HEK293 (cell line): ENCODE measurements around the gene NFKBIZ.

Source experiments
- CTCF ChIA-PET: fragments of 350-600 bp; formaldehyde crosslinking; extraction: SDS; loops from one replicate; lab custom pipeline; 2021; ENCODE audit warnings: antibody characterized with exemption; lab: Yijun Ruan, JAX
- POLR2A ChIA-PET: fragments of 300-600 bp; formaldehyde crosslinking; extraction: SDS; loops from one replicate; lab custom pipeline; 2020; ENCODE audit warnings: antibody characterized with exemption, inconsistent platforms; lab: Yijun Ruan, JAX
- H3K27ac ChIP-seq: fragments of 200-500 bp; sonication (Bioruptor generic); 2 replicates; pipeline ENCODE4 v1.5.1; 2014; ENCODE audit warnings: low read depth, low read length, control low read depth, inconsistent platforms; ENCODE audit errors: extremely low read depth
- H3K36me3 ChIP-seq, 2 experiments: fragments of 200-500 bp in 1 of 2; sonication (Bioruptor generic) in 1 of 2; 1 replicate in 1 of 2; 2 replicates in 1 of 2; pipeline ENCODE4 v1.5.1; 2014 to 2017; ENCODE audit warnings: inconsistent platforms in 2 of 2, low read length in 2 of 2; ENCODE audit not compliant: control insufficient read depth in 2 of 2, insufficient read depth in 1 of 2
- H3K4me1 ChIP-seq: fragments of 200-500 bp; sonication (Bioruptor generic); 2 replicates; pipeline ENCODE4 v1.5.1; 2014; ENCODE audit warnings: mild to moderate bottlenecking, low read length, inconsistent platforms; ENCODE audit not compliant: control insufficient read depth, insufficient read depth
- H3K4me3 ChIP-seq: 2 replicates; pipeline ENCODE4 v1.5.1; 2011; ENCODE audit warnings: low read depth, mild to moderate bottlenecking, control low read depth, low read length, moderate library complexity
- H3K9me3 ChIP-seq: fragments of 200-500 bp; sonication (Bioruptor generic); 2 replicates; pipeline ENCODE4 v1.5.1; 2014; ENCODE audit warnings: low read depth, low read length, inconsistent platforms; ENCODE audit not compliant: control insufficient read depth, insufficient read depth
- FEZF1 ChIP-seq: fragments of 450-650 bp; formaldehyde crosslinking; IDR thresholded peaks from 2 replicates; pipeline ENCODE4 v1.5.1; 2016; ENCODE audit warnings: missing biosample characterization, missing genetic modification characterization
- MZF1 ChIP-seq: fragments of 450-650 bp; formaldehyde crosslinking; IDR thresholded peaks from 2 replicates; pipeline ENCODE4 v1.5.1; 2017; ENCODE audit warnings: missing biosample characterization, missing genetic modification characterization, borderline replicate concordance
- TSHZ1 ChIP-seq: fragments of 450-650 bp; formaldehyde crosslinking; IDR thresholded peaks from 2 replicates; pipeline ENCODE4 v1.5.1; 2016; ENCODE audit warnings: missing biosample characterization, missing genetic modification characterization, borderline replicate concordance
- YY2 ChIP-seq: fragments of 450-650 bp; formaldehyde crosslinking; IDR thresholded peaks from 2 replicates; pipeline ENCODE4 v1.5.1; 2016; ENCODE audit warnings: missing biosample characterization, missing genetic modification characterization
- ZFP41 ChIP-seq: fragments of 450-650 bp; formaldehyde crosslinking; IDR thresholded peaks from 2 replicates; pipeline ENCODE4 v1.5.1; 2016; ENCODE audit warnings: missing biosample characterization, missing genetic modification characterization, borderline replicate concordance
- ZNF155 ChIP-seq: fragments of 450-650 bp; formaldehyde crosslinking; IDR thresholded peaks from 2 replicates; pipeline ENCODE4 v1.5.1; 2016; ENCODE audit warnings: missing biosample characterization, missing genetic modification characterization
- ZNF221 ChIP-seq: fragments of 450-650 bp; formaldehyde crosslinking; IDR thresholded peaks from 2 replicates; pipeline ENCODE4 v1.5.1; 2017; ENCODE audit warnings: missing biosample characterization, missing genetic modification characterization, borderline replicate concordance
- ZNF248 ChIP-seq: fragments of 450-650 bp; formaldehyde crosslinking; IDR thresholded peaks from 2 replicates; pipeline ENCODE4 v1.5.1; 2017; ENCODE audit warnings: missing biosample characterization, missing genetic modification characterization
- ZNF514 ChIP-seq: fragments of 450-650 bp; formaldehyde crosslinking; IDR thresholded peaks from 2 replicates; pipeline ENCODE4 v1.5.1; 2016; ENCODE audit warnings: missing biosample characterization, missing genetic modification characterization
- ZNF548 ChIP-seq: fragments of 450-650 bp; formaldehyde crosslinking; IDR thresholded peaks from 2 replicates; pipeline ENCODE4 v1.5.1; 2016; ENCODE audit warnings: missing biosample characterization, missing genetic modification characterization
- ZNF558 ChIP-seq: fragments of 450-650 bp; formaldehyde crosslinking; IDR thresholded peaks from 2 replicates; pipeline ENCODE4 v1.5.1; 2016; ENCODE audit warnings: missing biosample characterization, missing genetic modification characterization
- ZNF571 ChIP-seq: fragments of 450-650 bp; formaldehyde crosslinking; IDR thresholded peaks from 2 replicates; pipeline ENCODE4 v1.5.0; 2017; ENCODE audit warnings: missing biosample characterization, missing genetic modification characterization
- ZNF596 ChIP-seq: fragments of 450-650 bp; IDR thresholded peaks from 2 replicates; pipeline ENCODE4 v1.5.0; 2018; ENCODE audit warnings: missing biosample characterization, mild to moderate bottlenecking, missing genetic modification characterization, moderate library complexity
- ZNF660 ChIP-seq: fragments of 450-650 bp; IDR thresholded peaks from 2 replicates; pipeline ENCODE4 v1.5.1; 2018; ENCODE audit warnings: missing biosample characterization, mild to moderate bottlenecking, missing genetic modification characterization
- ZNF791 ChIP-seq: fragments of 450-650 bp; formaldehyde crosslinking; IDR thresholded peaks from 2 replicates; pipeline ENCODE4 v1.5.1; 2016; ENCODE audit warnings: missing biosample characterization, missing genetic modification characterization
- TF ChIP-seq, protein P1 (sequence below): sonication (generic); formaldehyde crosslinking; IDR thresholded peaks from 2 replicates; pipeline ENCODE4 v1.8.1; 2022; ENCODE audit warnings: mild to moderate bottlenecking, moderate library complexity, missing genetic modification reagents
- TF ChIP-seq, protein P2 (sequence below): fragments of 450-650 bp; formaldehyde crosslinking; IDR thresholded peaks from 2 replicates; pipeline ENCODE4 v1.5.1; 2016; ENCODE audit warnings: missing biosample characterization, missing genetic modification characterization

NFKBIZ gene

GRCh38 chr3:101900316-101900715 lies 51.0 kb downstream of the NFKBIZ start:
- CTCF ChIA-PET, result interaction anchor here (0.6 to 0.7 kb wide), 2 partner anchors 210 to 330 kb away, joined by 3 to 5 read pairs; no protein-coding TSS in a partner anchor
- TF ChIP-seq ZNF548 (tag by site-specific recombination) (no peak), ZNF791 (tag by site-specific recombination) (no peak), FEZF1 (tag by site-specific recombination) (no peak), ZNF558 (tag by site-specific recombination) (no peak), ZFP41 (no peak), TSHZ1 (tag by site-specific recombination) (no peak)
- TF ChIP-seq, protein P1, sequence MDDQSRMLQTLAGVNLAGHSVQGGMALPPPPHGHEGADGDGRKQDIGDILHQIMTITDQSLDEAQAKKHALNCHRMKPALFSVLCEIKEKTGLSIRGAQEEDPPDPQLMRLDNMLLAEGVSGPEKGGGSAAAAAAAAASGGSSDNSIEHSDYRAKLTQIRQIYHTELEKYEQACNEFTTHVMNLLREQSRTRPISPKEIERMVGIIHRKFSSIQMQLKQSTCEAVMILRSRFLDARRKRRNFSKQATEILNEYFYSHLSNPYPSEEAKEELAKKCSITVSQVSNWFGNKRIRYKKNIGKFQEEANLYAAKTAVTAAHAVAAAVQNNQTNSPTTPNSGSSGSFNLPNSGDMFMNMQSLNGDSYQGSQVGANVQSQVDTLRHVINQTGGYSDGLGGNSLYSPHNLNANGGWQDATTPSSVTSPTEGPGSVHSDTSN (CRISPR knock-in tag), result no peak
- H3K4me1 ChIP-seq, result no peaks in the 10 kb centered on the region
- H3K27ac ChIP-seq, result no peak overlapping the region
- H3K4me3 ChIP-seq, result no peak overlapping the region
- no peaks in the 10 kb centered on the region for H3K9me3 ChIP-seq
- POLR2A ChIA-PET, result no interaction called here
- H3K36me3 ChIP-seq, result no peaks in the 10 kb centered on the region

GRCh38 chr3:101900736-101901135 lies 51.4 kb downstream of the NFKBIZ start:
- H3K9me3 ChIP-seq, result no peaks in the 10 kb centered on the region
- POLR2A ChIA-PET, result no interaction called here
- H3K4me1 ChIP-seq, result no peaks in the 10 kb centered on the region
- CTCF ChIA-PET, result interaction anchor here (0.6 to 0.7 kb wide), 2 partner anchors 210 to 329 kb away, joined by 3 to 5 read pairs; no protein-coding TSS in a partner anchor
- no peak overlapping the region for H3K4me3 ChIP-seq
- no peak overlapping the region for H3K27ac ChIP-seq
- TF ChIP-seq ZNF221, result no peak
- no peak for TF ChIP-seq ZNF660 (tag by site-specific recombination)
- TF ChIP-seq MZF1 (tag by site-specific recombination), result no peak
- TF ChIP-seq, protein P2, sequence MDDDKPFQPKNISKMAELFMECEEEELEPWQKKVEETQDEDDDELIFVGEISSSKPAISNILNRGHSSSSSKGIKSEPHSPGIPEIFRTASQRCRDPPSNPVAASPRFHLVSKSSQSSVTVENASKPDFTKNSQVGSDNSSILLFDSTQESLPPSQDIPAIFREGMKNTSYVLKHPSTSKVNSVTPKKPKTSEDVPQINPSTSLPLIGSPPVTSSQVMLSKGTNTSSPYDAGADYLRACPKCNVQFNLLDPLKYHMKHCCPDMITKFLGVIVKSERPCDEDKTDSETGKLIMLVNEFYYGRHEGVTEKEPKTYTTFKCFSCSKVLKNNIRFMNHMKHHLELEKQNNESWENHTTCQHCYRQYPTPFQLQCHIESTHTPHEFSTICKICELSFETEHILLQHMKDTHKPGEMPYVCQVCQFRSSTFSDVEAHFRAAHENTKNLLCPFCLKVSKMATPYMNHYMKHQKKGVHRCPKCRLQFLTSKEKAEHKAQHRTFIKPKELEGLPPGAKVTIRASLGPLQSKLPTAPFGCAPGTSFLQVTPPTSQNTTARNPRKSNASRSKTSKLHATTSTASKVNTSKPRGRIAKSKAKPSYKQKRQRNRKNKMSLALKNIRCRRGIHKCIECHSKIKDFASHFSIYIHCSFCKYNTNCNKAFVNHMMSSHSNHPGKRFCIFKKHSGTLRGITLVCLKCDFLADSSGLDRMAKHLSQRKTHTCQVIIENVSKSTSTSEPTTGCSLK, result no peak
- TF ChIP-seq YY2 (tag by site-specific recombination), result no peak
- no peak for TF ChIP-seq ZNF571 (tag by site-specific recombination)
- no peak for TF ChIP-seq ZNF596 (tag by site-specific recombination)
- TF ChIP-seq ZNF155 (tag by site-specific recombination), result no peak
- no peak for TF ChIP-seq ZNF514 (tag by site-specific recombination)
- no peak for TF ChIP-seq ZNF248 (tag by site-specific recombination)
- no peaks in the 10 kb centered on the region for H3K36me3 ChIP-seq
